Skeletal muscle cell (primary cell): ENCODE data around the gene CAMTA2.

Source experiments
- DNase-seq: peaks from one replicate; pipeline ENCODE4 v3.0.0-alpha.2; 2010; ENCODE audit warnings: low read depth
- H3K4me3 ChIP-seq: 2 replicates; pipeline ENCODE4 v1.5.1; 2011; ENCODE audit warnings: low read depth, mild to moderate bottlenecking, control low read depth, low read length, moderate library complexity

The CAMTA2 gene

DNA sequence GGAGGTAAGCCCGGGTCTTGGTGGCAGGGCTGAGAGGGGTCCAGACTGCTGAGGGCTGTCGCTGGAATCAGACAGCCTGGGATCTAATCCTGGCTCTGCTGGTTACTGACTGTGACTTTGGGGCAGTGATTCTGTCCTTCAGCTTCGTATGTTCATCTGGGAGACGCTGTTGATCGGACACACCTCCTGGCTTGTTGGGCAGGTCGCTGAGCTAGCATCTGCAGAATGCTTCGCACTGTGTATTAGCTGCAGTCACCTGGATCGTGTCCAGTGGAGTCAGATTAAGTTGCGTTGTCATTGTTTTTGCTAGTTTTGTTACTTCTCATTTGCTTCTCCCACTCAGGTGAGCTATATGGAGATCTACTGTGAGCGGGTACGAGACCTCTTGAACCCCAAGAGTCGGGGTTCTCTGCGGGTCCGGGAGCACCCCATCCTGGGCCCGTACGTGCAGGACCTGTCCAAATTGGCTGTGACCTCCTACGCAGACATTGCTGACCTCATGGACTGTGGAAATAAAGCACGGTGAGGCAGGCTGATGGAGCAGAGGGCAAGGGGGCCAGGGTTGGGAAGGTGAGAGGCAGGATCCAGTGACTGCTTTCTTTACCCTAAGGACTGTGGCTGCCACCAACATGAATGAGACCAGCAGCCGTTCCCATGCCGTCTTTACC lies 14.8 kb upstream of the CAMTA2 start:
- H3K4me3 ChIP-seq, result no peak overlapping the region
- DNase-seq, result no peak

DNA sequence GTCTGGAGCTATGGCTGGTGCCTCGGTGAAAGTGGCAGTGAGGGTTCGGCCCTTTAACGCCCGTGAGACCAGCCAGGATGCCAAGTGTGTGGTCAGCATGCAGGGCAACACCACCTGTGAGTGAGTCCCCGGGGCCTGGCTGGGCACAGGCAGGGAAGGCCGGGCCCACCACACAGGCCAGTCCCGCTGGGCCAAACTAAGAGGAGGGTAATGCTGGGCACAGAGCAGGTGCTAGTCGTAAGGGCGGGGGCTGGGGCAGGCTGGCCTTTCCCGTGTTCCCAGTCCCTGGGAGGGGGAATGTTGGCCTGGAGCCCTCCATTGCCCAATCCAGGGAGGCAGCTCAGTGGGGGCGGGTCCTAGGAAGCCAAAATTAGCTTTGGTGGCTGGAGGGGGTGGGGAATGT lies 12.8 kb upstream of the CAMTA2 start:
- H3K4me3 ChIP-seq, result no peak overlapping the region
- no peak for DNase-seq

DNA sequence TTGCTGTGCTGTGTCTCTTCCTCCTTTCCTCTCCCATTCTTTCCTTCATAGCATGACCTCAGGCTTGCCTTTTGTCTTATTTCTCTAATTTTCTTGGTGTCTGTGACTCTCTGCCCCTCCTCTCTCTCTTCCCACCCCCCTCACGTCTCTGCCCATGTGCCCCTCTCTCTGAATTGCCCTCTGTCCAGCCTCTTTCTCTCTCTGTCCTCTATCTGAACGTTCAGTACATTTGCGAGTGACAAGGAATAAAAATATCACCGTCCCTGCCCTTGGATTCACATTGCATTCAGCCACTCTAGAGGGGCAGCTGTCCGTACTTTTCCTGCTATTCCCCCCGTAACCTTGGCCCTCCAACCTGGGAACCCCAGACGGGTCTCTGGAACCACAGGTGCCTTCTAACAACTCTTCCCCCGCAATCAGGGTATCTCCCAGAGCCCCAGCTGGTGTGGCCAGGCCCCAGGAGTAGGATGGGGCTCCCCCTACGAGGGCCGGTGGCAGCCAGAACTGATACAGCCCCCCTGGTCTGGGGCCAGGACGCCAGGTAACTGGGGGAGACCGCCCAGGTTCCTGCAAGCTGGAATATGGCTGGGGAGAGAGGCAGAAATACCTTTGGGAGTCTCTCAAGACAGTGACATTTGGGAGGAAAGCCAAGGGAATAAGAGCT lies 12.1 kb upstream of the CAMTA2 start:
- peak overlapping the region; percentile 90 for H3K4me3 ChIP-seq
- DNase-seq, result no peak

DNA sequence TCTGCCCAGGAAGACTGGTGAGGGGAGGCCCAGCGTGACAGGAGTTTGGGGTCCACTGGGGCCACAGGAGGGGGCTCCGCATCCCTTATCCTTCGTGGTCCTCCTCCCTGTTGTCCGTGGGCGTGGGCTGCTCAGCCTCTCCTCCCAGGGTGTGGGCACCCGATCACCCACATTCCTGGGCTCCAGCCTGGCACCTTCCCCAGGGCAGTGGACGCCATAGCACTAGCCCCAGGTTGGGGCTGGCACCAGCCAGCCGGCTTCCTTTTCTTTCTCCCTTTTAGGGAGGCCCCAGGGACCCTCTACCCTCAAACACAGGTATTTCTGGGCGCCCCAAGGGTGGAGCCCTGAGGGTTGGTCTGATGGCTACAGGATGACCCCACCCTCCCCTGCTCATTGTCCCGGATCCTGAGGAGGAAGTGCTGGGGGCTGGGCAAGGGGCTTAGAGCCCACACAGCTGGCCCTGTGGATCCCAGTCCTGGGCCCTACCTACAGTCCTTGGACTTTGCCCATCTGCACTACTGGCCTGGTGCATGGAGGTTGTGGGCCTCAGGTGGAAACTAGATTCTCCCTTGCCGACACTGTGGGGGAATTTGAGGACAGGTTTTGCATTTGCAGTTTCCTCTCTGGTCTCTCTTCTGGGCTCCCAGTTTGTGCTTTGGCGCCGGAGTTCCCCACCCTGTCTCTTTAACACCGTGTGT lies 11.4 kb upstream of the CAMTA2 start:
- peak overlapping the region; percentile 90 for H3K4me3 ChIP-seq
- DNase-seq, result no peak

DNA sequence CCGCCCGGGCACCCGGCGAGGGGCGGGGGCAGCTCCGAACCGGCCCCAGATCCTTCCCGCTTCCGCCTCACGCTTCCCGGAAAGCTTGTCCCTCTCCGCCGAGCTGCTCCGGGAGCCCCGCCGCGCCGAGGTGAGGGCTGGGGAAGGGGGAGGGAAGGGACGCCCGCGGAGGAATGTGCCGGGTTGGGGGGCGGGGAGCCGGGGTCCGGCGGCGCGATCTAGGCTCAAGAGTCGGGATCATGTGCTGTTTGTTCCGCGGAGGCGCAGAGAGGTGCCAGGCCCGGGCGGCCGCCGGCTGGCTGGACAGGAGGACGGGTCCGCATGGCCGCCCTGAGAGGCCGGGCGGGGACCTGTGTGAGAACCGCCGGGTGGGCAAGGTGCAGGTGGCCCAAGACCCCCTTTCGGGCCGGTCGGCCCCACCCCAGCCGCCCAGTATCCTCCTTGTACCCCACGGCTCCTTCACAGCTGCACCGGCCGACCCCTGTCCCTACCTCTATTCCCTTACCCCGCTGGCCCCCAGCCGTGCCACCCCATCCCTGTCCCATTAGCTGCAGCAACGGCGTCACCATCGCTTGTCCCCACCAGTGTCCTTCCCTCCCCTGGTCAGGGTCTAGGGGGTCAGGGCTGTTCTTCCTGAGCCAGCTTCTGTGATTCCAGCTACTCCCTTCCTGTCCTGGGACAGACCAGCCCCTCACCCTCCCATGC lies 10.7 kb upstream of the CAMTA2 start:
- H3K4me3 ChIP-seq, result peak overlapping the region; percentile 90
- no peak for DNase-seq

DNA sequence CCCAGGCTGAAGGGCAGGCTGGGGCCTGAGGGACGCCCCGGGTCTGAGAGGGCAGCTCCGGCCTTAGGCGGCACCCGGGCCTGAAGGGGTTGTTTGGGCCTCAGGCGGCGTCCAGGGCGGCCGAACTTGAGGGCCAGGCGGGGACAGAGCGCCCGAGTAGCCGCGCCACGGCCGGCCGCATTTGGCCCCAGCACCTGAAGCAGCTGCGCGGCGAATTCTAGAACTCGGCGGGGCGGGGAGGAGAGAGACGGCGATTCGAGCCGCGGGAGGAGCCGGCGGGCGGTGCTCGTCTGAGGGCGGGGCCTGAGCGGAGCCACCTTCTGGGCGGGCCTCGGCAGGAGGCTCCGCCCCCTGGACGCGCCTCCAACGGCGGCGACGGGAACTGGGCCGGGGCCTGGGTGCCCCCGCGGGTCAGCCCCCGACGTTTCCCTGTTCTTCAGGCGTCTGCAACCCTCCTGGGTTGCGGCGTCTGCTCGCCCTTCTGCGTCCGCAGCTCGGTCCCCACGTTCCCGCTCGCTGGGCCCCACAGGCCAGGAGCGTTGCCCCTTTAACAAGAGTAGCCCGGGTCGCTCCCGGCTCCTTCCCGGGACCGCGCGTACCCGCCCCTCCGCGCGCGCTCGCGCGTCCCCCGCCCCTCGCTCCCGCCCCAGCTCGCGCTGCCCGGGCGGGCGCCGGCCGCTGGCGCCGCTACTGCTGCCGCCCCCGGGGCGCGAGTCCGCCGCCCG lies 10.0 kb upstream of the CAMTA2 start, which contains the start of the genes INCA1 and KIF1C:
INCA1 (minus strand) TSS at position 221 of the 725 bp plus-strand sequence. CDS start 3,085 bp downstream, outside the sequence.
KIF1C (plus strand) TSS at position 649 of the 725 bp plus-strand sequence. CDS start 2,297 bp downstream, outside the sequence.
- peak; percentile 55 for DNase-seq
- peak within 1 kb of the TSS; percentile 90 for H3K4me3 ChIP-seq

DNA sequence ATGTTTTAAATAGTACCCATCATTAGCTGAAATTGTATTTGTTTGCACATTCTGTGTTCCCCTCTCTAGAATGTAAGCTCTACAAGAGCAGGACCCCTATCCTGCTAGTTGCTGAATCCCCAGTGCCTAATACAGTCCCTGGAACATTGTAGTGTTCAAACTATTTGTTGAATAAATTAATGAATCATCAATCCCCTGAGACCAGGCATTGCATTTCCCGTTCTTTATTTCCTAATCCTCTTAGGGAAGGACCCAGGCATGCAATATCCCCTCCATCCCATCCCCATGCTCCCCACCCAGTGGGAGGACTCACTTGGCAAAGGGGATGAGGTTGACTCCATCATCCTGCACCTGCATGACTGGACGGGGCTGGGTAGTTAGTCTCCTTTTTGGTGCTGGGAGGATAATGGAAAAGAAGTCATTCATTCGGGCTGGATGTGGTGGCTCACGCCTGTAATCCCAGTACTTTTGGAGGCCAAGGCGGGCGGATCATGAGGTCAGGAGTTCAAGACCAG lies 6.7 kb upstream of the CAMTA2 start:
- no peak for DNase-seq
- H3K4me3 ChIP-seq, result no peak overlapping the region

DNA sequence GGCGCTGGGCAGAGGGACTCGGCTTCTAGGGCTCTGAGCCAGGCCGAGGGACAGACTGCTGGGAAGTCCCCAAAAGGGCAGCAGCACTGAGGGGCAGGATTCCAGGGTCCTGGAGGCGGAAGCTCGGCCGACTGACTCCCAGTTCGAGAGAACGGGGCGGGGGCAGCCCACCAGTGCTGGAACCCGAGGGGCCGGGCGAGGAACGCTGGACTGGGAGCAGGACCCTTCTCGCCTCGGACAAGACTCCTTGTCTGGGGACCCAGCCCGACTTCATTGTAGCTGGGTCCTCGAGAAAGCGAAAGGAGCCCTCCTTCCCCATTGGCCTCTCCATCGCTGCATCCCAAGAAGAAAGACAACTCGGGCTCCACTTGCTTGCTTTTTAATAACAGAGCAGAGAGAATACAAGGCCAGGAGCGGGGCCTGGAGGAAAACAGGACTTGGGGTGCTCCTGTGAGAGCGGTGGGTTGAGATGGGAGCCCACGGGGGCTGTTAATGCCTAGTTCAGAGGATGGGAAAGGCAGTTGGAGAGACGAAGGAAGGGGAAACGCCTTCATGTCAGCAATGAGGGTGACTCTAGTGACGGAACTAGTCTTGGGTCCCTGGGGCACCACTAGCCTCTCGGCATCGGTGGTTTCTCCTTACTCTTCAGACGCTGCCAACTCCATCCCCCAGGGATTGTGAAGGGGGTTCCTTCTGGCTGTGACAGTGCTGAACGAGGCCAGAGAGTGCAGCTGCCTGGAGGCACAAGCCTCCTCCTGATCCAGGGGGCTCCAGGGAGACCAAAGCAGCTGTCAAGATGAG lies 492 bp upstream of the CAMTA2 start:
- no peak for DNase-seq
- peak overlapping the region; percentile 86 for H3K4me3 ChIP-seq

DNA sequence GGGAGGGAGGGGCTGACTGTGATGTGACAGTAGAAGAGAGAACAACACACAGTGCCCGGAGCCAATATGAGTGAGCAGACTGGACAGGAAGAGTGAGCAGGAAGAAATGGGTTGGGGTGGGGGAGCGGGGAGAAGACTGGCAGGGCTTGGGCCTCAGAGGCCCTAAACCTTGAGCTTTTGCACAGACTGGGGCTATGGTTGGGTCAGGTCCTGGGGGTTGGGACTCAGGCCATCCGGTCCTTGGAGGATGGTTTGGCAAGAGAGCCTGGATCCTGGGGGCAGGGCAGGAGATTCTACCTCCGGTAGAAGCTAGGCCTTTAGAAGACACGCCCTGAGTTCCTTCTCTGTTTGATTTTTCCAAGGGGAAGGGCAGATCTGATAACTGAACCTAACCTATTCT lies 1.1 kb downstream of the CAMTA2 start:
- peak overlapping the region; percentile 86 for H3K4me3 ChIP-seq
- DNase-seq, result no peak

DNA sequence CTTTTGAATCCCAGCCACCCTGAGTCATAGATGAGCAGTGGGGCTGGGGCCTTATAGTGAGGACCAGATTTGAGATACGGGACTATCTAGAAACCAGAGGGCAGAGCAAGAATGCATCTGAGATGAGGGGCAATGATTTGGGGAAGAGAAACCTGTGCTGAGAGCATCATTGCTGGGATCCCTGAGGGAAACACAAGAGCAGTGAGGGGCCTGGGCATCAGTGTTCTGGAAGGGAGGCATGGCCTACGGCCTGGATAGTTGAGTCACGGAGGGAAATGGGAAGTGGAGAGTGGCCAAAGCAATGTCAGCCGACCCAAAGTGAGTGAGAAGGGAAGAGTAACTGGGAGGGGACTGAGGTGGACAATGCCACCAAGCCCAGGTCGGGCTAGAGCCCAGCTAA lies 5.2 kb downstream of the CAMTA2 start:
- no peak overlapping the region for H3K4me3 ChIP-seq
- DNase-seq, result no peak

DNA sequence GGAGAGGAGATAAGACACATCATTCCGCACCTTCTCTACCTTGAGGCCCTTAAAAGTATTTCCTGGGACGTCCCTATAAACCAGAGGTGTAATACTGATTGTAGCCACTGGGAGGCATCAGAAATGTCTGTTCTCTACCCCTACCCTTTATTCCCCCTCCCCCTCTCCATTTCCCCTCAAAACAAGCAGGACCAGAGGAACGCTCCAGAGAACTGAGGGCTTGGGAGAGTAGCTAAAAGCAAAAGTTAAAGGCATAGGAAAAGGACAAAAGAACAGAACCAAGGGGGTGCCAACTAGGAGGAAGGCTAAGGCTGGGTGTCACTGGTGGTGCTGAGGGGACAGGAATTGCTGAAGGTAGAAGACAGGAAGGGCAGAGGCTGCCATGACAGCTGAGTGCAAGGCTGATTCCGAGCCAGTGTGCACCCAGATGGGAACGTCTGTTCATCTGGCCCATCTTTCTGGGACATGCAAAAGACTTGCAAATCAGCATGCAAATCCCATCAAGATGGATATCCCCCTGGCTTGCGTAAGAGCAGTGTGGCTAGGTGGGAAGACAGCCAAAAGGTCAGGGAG lies 6.7 kb downstream of the CAMTA2 start:
- H3K4me3 ChIP-seq, result no peak overlapping the region
- no peak for DNase-seq

DNA sequence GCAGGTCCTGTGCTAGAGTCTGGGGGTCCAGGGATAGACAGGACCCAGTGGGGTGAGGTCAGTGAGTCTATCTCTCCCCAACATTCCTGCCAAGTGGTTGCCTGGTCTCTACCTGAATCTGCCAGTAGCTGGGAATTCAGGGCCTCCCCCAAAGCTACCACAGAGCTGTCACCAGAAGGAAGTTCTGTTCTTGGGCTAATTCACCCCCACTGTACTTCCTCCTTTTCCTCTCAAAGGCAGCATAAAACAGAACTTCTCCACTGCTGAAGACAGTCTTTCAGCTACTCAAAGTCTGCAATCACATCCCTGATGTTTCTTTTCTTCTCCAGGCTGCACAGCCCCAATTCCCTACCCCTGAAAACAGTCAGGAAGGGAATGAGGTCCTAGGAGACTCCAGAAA lies 8.7 kb downstream of the CAMTA2 start:
- no peak overlapping the region for H3K4me3 ChIP-seq
- no peak for DNase-seq

DNA sequence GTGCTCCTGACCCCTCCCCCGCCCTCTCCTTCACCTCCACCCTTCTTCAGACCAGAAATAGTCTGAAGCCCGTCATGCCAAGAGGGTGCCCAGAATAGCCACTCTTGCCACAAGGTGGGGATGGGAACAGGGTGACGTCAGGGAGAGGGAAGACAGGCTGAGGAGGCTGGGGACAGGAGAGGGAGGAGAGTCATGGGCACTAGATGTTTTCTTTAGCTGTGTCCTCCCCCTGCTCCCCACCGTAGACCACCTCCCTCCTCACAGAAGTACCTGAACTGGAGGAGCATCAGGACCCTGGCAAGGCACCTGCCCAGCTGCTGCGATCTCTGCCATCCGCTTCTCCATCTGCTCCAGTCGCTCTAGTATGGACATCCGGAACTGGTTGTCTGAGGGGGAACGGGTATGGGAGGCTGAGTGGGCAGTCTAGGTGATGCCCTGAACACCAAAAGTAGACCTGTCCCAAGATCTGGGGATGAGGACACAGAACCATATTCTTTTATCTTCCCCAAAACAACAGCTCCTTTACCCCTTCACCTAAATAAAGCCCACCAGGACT lies 13.3 kb downstream of the CAMTA2 start:
- no peak for DNase-seq
- no peak overlapping the region for H3K4me3 ChIP-seq

DNA sequence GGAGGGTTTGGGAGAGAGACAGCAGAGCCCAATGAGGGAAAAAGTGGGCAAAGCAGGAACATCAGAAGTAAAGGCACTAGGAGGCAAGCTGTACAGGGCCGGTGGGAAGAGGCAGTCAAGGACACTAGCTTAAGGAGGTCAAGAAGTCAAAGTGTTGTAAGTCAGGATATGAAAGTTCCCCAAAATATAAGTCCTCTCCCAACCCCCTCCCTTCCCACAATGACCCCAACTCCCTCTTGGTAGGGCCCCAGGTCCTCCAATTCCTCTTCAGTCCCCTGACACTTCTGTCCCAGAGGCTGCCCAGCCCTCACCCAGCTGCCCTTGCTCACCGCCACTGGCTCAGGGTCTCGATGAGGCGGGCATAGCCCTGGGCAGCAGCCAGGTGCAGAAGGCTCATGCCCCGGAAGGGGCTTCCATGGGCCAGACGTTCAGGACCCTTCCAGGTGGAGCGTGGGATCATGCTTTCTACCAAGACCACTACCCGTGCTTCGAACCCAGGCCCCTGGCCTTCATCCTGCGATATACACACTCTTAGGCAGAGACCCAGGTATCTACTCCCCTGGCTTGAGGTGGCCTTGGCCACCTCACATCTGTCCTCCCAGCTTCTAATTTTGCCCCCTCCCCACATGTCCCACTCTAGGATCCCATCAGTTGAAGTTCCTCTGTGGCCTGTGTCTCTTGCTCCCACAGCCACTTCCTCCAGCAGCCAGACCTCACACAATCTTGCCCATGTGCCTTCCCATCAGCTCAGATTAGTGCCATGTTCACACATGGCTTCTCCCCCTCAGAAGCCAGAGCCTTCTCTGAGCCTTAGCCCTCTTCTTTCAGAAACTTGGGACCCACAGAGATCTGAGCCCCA lies 14.0 kb downstream of the CAMTA2 start:
- no peak for DNase-seq
- no peak overlapping the region for H3K4me3 ChIP-seq

DNA sequence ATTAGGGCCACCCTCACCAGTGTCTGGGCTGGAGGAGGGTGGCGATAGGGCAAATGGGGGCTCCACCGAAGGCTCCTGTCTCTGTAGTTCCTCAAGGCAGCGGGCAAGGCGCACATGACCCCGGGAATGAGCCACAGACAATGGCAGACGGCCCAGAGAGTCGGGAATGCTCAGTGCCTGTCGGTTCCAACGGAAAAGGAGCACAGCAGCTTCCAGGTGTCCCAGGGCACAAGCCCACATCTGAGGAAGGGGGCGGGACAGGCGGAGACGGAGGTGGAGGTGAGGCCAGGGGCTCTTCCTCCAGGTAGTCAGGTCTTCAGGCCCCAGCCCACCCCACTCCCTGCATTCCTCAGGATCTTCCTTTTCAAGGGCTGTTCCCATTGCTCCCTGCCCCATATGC lies 14.7 kb downstream of the CAMTA2 start:
- DNase-seq, result no peak
- H3K4me3 ChIP-seq, result no peak overlapping the region

DNA sequence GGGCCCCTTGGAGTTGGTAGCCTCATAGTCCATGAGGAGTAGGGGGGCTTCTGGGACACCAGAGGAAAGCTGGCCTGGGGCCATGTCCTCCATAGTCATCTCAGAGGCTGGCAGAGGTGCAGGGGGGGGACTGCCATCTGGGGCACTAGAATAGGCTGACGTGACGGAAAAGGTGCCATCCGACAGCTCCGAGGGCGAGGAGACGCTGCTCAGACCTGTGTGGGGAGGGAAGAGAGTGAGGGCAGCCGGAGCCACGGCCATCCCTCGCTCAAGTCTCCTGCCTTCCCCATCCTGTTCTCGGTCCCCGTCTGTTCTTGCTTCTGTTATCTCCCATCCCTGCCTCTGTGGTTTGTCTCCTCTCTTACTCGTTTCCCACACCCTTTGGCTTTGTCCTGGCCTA lies 15.2 kb downstream of the CAMTA2 start:
- no peak overlapping the region for H3K4me3 ChIP-seq
- DNase-seq, result no peak

DNA sequence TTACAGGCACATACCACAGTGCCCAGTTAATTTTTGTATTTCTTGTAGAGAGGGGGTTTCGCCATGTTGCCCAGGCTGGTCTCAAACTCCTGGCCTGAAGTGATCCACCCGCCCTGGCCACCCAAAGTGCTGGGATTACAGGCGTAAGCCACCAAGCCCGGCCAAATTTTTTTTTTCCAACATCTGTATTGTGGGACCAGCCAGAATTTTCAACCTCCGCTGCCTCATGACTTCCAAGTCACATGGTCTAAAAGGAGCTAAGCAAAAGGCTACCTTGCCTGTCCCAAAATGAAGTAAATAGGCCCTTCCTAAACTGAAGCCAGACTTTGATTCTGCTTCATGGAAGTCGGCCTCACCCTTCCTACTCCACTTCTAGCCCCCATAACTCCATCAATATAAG lies 15.6 kb downstream of the CAMTA2 start:
- no peak overlapping the region for H3K4me3 ChIP-seq
- no peak for DNase-seq
